CD4-positive, alpha-beta T cell treated with Interleukin-15 for 1 hour (primary cell): ENCODE measurements around the gene MICB.

Source experiments
- DNase-seq: peaks from one replicate; pipeline ENCODE4 v3.0.0-alpha.2; 2020

The MICB gene

DNA sequence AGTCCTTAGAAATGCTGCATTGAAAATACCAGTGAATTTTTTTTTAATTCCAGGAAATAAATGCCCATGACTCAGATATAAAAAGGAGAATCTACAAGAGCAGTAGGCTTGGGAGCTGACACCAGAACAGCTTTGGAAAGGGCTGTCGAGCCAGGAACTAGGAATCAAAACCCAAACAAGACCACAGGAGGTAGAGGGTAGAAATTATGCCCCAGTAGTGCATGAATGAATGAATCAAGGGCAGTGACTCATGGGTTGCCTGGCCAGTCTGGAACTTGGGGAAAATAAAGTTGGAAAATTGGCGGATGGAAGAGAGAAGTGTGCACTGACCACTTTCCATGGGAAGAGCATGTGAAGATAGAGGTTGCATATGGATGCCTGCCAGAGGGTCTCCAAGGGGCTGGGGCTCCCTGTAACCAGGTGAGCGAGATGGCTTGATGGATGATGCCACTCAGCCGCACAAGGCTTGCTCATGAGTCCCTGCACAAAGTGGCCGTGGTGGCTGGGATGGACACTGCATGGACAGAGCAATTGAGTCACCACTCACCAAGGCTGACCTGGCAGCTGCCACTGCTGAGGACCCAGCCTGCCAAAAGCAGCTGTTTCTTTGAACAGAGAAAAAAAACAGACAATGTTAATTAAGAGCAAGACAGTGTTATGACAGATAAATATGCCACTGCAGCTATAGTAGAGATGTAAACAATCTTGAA, 15.7 kb downstream of the MICB start:
- DNase-seq: no peak

DNA sequence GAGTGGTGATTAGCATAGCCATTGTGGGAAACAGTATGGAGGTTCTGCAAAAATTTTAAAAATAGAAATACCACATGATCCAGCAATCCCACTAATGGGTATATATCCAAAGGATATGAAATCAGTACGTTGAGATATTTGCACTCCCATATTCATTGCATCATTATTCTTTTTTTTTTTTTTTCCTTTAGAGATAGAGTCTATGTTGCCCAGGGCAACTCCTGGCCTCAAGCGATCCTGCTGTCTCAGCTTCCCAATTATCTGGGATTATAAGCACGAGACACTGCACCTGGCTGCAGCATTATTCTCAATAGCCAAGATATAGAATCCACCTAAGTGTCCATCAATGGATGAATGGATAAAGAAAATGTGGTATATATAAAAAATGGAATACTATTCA, 23.9 kb downstream of the MICB start:
- DNase-seq: no peak

DNA sequence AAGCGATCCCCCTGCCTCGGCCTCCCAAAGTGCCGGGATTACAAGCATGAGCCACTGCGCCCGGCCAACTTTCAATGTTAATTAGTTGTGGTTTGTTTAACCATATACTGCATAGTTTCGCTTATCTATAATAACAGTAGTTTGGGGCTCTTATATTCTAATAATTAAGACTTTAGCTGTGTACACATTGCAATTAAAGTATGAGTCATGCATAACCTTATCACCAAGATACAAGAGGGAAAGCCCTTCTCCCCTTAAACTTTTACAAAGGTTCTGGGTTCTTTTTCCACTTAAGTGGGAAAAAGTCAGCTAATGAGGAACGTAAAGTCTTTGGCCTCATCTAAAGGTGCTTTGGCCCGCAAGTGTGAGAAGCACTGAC, 27.6 kb downstream of the MICB start:
- no peak for DNase-seq

- no peak for DNase-seq
These were observed 28.1 kb downstream of the MICB start for GRCh38 chr6:31525932-31526591.

DNA sequence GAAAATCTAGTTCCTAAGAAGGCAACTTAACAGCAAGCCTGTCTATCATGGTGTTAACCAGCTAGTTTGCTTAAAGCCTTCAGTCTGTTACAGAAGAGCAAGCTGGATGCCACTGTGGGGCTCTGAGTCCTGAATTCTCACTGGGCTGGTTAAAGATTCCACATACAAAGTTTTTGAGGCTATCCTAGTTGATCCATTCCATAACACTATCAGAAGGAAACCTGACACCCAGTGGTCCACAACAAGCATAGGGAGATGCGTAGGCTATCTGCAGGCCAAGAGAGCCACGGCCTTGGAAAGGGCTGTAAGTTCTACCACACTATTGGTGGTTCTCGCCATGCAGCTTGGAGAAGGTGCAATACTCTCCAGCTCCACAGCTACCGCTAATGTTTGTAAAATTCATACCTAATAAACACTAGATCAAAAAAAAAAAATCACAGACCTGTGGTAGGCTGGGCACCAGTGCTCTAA, 30.4 kb downstream of the MICB start:
- no peak for DNase-seq

DNA sequence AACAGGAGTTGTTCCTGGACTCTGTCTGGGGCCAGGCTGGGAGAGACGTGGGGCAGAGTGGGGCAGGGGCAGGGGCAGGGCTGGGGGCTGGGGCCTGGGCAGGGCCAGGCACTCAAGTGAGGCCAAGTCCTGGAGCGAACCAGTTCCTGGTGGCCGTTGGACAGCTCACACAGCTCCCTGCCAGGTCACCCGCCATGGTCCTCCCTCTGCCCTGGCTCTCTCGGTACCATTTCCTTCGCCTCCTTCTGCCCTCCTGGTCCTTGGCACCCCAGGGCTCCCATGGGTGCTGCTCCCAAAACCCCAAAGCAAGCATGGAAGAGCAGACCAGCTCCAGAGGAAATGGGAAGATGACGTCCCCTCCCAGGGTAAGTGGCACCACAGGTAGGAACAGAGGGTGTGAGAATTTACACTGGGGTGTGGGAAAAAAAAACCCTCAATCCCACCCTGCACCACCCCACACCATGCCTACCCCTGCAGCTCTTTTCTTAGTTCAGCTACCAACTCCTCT, 30.9 kb downstream of the MICB start, which contains the start of gene MCCD1:
Gene MCCD1 (plus strand): TSS at position 142 of the 508 bp plus-strand sequence. CDS start 53 bp downstream, at position 195.
- no peak for DNase-seq

DNA sequence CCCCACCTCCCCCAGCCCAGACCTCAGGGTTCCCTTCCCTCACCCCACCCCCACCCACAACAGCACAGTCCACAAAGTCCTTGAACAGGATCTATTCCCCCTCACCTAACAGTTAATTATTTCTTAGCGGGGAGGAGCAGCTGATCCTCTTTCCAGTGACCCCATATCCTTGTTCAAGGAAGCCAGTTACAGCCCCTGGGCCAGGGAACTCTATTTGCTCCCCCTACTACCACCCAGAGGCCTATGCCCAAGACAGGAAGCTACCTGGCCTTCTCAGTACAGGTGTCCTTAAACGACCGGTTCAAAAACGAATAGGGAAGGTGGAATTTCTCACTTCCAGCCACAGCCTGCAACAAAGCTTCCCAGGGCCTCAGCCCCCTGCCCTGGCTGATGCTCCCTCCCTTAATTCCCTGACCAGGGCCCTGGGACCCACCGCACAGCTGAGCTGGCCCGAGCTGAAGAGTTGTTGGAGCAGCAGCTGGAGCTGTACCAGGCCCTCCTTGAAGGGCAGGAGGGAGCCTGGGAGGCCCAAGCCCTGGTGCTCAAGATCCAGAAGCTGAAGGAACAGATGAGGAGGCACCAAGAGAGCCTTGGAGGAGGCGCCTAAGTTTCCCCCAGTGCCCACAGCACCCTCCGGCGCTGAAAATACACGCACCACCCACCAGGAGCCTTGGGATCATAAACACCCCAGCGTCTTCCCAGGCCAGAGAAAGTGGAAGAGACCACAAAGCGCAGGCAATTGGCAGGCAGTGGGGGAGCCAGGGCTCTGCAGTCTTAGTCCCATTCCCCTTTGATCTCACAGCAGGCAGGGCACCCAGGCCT, 31.6 kb downstream of the MICB start:
- DNase-seq: no peak

DNA sequence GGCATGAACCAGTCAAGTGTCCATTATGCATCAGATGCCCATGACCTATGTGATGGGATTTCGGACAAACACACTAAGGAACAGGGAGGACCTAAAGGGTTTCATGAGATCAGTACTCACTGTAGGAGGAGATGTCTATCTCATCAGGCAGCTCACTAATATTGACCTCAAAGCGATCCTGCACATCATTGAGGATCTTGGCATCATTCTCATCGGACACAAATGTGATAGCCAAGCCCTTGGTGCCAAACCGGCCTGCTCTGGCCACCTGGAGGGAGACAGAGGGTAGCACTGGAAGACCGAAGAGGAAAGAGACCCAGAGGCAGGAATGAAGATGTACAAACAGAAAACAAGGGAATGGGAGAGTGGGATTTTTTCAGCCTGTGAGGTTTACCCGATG, 32.7 kb downstream of the MICB start:
- no peak for DNase-seq

GRCh38 chr6:31531162-31531561, 33.2 kb downstream of the MICB start:
- no peak for DNase-seq

GRCh38 chr6:31531771-31532643, 34.1 kb downstream of the MICB start:
- DNase-seq: no peak

GRCh38 chr6:31532644-31533454, 34.9 kb downstream of the MICB start:
- DNase-seq: no peak

DNA sequence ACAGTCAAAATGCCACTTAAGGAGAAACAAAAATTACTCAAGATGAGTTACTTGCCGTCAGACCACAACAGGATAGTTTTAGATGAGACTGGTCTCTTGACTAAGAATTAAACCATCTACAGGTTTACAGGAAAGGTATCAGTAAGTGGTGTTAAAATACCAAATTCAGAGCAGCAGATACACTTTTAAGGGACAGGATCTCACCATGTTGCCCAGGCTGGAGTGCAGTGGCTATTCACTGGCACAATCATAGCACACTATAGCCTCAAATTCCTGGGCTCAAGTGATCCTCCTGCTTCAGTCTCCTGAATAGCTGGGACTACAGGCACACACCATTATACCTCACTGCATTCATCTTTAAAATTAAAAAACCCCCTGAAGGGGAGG, 35.5 kb downstream of the MICB start:
- DNase-seq: no peak

DNA sequence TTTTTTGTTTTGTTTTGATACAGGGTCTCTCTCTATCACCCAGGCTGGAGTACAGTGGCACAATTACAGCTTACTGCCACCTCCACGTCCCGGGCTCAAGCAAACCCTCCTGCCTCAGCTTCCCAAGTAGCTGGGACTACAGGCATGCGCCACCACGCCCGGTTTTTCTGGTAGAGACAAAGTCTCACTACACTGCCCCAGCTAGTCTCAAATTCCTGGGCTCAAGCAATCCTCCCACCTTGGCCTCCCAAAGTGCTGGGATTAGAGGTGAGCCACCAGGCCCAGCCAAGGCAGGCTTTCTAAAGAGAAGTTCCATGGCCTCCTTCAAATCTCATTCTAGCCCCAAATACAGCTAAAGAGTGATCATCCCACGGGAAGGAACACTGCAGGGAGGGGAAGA, 36.1 kb downstream of the MICB start:
- no peak for DNase-seq

- no peak for DNase-seq
These were observed 36.6 kb downstream of the MICB start for GRCh38 chr6:31534521-31535040.

DNA sequence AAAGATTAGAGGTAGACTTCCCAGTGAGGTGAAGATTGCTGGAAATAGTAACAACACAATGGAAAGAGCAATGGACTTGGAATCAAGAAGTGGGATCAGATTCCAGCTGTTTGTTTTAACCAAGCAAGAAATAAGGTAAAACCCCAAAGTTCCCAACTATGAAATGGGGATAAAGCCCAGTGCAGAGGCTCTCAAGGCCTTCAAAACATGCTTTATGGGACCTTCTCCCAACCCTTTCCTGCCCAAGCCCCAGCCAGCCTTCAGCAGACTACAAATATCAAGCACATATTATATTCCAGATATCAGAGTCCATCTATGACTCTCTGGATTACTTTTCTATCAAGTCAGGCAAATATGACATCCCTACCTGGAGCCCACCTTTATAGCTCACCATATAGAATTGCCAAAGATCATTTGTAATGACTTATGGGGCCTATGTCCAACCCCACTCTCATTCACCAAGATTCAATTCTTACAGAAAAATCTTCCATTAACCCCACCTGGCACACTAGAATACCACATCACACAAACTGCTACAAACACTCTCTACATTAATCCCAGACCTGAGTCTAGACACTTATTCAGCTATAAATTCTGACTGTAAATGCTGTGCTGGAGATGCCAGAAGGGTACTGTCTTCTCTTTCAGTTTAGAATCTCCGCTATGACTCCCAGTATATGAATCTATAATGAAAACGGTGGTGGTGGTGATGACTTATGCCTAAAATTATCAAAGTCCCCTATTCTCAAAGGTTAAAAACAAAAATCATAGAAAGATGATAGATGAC, 37.8 kb downstream of the MICB start:
- no peak for DNase-seq

GRCh38 chr6:31538805-31539400, 41.0 kb downstream of the MICB start:
- no peak for DNase-seq

DNA sequence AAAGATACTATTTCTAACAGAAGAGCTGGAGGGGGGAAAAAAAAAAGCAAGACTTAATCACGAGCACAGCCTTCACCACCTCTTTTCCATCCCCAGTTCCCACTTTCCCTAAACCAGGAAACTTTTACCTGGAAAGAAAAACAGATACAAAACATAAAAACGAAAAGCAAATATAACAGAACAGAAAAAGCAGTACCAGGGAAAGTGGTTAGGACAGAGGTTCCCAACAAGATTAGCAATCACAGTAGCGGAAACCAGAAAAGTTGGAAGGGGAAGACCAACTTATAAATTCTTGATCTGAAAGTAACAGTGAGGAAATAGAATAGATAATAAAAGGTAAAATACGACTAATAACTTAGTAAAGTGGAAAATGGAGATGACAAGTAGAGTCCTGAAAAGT, 42.7 kb downstream of the MICB start:
- no peak for DNase-seq

- DNase-seq: peak; percentile 78
These were observed 43.2 kb downstream of the MICB start for GRCh38 chr6:31541059-31541657.

GRCh38 chr6:31541658-31542521, 43.9 kb downstream of the MICB start, which contains the start of gene DDX39B:
TSS of gene DDX39B (minus strand) at chr6:31542003. CDS start at chr6:31540532, 1,471 bp downstream.
- peak; percentile 96 for DNase-seq
